Measurements from ENCODE around the gene DGKI. TPM values are rescaled to one million over a fixed set of nuclear protein-coding genes. Genes with fewer than 3 reads are reported as not detected.

The DGKI gene
- total and polyA plus RNA-seq, 9 of the 15 experiments (the other 6 are each of a cell fraction or from before 2014, with no cell fraction given): 0.11 to 0.54 (median 0.15) TPM; not detected in 5

DNA sequence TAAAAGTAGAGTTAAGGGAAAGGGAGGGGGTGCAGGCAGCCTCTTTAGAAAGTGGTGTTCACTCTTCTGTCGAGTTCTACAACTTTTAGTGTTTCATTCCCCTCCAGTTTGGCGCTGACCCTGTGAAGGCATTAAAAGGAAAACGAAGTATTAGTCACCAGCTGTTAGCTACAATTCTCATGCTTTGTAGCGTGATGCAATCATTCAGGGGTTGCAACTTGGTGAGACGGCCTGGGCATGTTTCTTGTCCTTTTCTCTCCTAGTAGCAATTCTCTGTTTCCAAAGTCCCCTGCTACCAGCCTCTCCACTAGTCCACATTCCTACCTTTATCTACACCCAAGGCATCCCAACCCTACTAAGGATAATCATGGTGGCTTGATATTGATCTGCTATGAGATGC is 33.7 kb upstream of the DGKI start:
- intact Hi-C loops (cut with micrococcal nuclease): no loop called here

DNA sequence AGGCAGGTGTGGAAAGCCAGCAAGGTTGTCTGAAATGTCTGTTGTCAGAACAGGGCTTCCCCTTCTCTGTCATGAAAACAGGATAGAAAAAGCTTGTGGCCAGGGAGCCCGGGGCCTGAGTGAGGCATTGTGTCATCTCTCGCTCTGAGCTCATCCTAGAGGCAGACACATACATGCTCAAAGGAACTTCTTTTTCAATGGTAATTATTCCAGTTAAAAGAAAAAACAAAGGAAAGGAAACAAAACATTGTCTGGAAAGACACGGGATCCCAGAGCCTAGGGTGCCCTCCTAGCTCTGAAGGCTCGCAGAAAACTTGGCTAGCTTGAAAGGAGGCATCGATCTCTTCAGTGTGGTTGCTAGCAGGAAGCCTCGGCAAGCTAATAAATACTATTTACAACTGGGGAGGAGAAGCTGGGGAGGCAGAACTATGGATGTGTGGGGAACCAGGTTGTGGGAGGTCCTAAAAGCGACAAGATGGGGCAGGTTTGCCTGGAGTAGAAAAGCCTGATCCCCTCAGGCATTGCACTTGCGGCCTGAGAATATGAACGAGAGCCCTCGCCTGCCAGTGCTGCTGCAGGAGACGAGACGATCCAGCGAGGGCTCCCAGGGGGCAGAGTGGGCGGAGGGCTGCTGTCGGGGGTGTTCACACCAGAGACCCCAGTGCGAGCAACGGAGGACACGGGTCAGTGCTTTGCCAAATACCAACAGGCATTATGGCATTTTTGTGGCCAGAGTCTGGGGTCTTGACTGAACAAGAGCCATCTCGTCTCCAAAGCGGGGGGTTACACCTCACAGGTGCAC is 32.8 kb upstream of the DGKI start:
- Histone ChIP-seq H3K4me3 (no peak overlapping the region), H2AFZ (ENCODE audit: low read depth, low read length) (no peak overlapping the region), H4K20me1 (replicated peaks; ENCODE audit: control insufficient read depth, insufficient read depth, low read length) (no peaks in the 10 kb centered on the region), H3K27me3 (ENCODE audit: control insufficient read depth in 2 of 2, insufficient read depth in 2 of 2, low read length in 2 of 2) (no peaks in the 10 kb centered on the region), H3K79me2 (ENCODE audit: control insufficient read depth, insufficient read depth, low read length) (no peaks in the 10 kb centered on the region), H3K4me2 (ENCODE audit: insufficient read depth, low read length) (no peak overlapping the region), H3K9me3 (replicated peaks; ENCODE audit: control insufficient read depth, insufficient read depth, low read depth, low read length) (no peaks in the 10 kb centered on the region), H3K9ac (ENCODE audit: insufficient read depth in 1 of 2, low read depth in 2 of 2, low read length in 2 of 2) (no peak overlapping the region; a peak in 1 of 4 replicates), H3K36me3 (ENCODE audit: control insufficient read depth, insufficient read depth, low read length) (peaks cover 87% of the 10 kb centered on the region), H3K9me1 (ENCODE audit: control insufficient read depth, insufficient read depth, low read length) (peaks cover 3% of the 10 kb centered on the region), H3K27ac (ENCODE audit: extremely low read depth, low read depth, low read length) (peak overlapping the region; percentile 2; the same call in 2 of the 3 replicates), H3K4me1 (replicated peaks in 1 of 2; ENCODE audit: control insufficient read depth in 2 of 2, insufficient read depth in 2 of 2, low read length in 2 of 2) (peaks cover 13 to 28% of the 10 kb centered on the region in 2 experiments; a peak in 4 of 5 replicates)
- ATAC-seq: no peak
- CTCF ChIA-PET (ENCODE audit: low intra/inter-chr PET ratio): no interaction called here
- BruUV-seq (replicated peaks): no TSS peak
- 95% methylated on average over 20 of the region's 20 CpGs for whole genome bisulfite sequencing (ENCODE audit: insufficient coverage, low coverage, missing lambda C conversion rate)
- intact Hi-C loops (cut with micrococcal nuclease): no loop called here
- in situ Hi-C loops (cut with MboI): no loop called here
- POLR2A ChIA-PET: interaction anchor here (0.8 to 0.9 kb wide), 2 partner anchors 27 to 134 kb away, joined by 3 read pairs; no protein-coding TSS in a partner anchor
- DNase-seq (ENCODE audit: extremely low read depth in 1 of 4, low spot score in 3 of 4): no peak
- FAIRE-seq: no peak
- TF ChIP-seq E2F3 (CRISPR knock-in tag; IDR thresholded peaks at IDR 0.05): no peak
- no peak for TF ChIP-seq BDP1 (IDR thresholded peaks at IDR 0.05; ENCODE audit: insufficient read depth, insufficient read length)
- 0 out of 2 replicates have a peak, but pooled peaks have one; percentile 35 for TF ChIP-seq ZC3H4 (CRISPR knock-in tag; IDR thresholded peaks at IDR 0.05; ENCODE audit: borderline replicate concordance)
- TF ChIP-seq MYBL2 (IDR thresholded peaks at IDR 0.05; ENCODE audit: low read depth): no peak
- TF ChIP-seq MYBL2 (CRISPR knock-in tag; IDR thresholded peaks at IDR 0.05; ENCODE audit: borderline replicate concordance): no peak
- peak; percentile 33; the same call in 1 of the 2 replicates for TF ChIP-seq POLR2G (IDR thresholded peaks at IDR 0.05; ENCODE audit: low read depth, low read length)
- TF ChIP-seq HLTF (IDR thresholded peaks at IDR 0.05): no peak
- no peak for TF ChIP-seq ZNF511 (CRISPR knock-in tag; IDR thresholded peaks at IDR 0.05)
- no peak for TF ChIP-seq THAP12 (CRISPR knock-in tag; IDR thresholded peaks at IDR 0.05)
- TF ChIP-seq SNRNP70 (optimal IDR thresholded peaks at IDR 0.05; ENCODE audit: low read depth, low read length): no peak

More for the DNA sequence above, 33.7 kb upstream of the DGKI start:
- DNase-seq (ENCODE audit: extremely low read depth in 1 of 4, low spot score in 3 of 4) (no peak), FAIRE-seq (no peak), ATAC-seq (no peak)
- Histone ChIP-seq H3K27me3 (ENCODE audit: control insufficient read depth in 2 of 2, insufficient read depth in 2 of 2, low read length in 2 of 2) (no peaks in the 10 kb centered on the region), H3K9ac (ENCODE audit: insufficient read depth in 1 of 2, low read depth in 2 of 2, low read length in 2 of 2) (no peak overlapping the region), H3K4me3 (no peak overlapping the region), H2AFZ (ENCODE audit: low read depth, low read length) (no peak overlapping the region), H3K9me3 (replicated peaks; ENCODE audit: control insufficient read depth, insufficient read depth, low read depth, low read length) (no peaks in the 10 kb centered on the region), H3K9me1 (ENCODE audit: control insufficient read depth, insufficient read depth, low read length) (peaks cover 3% of the 10 kb centered on the region), H3K79me2 (ENCODE audit: control insufficient read depth, insufficient read depth, low read length) (no peaks in the 10 kb centered on the region), H3K4me2 (ENCODE audit: insufficient read depth, low read length) (no peak overlapping the region), H3K36me3 (ENCODE audit: control insufficient read depth, insufficient read depth, low read length) (peaks cover 91% of the 10 kb centered on the region), H4K20me1 (replicated peaks; ENCODE audit: control insufficient read depth, insufficient read depth, low read length) (no peaks in the 10 kb centered on the region), H3K4me1 (replicated peaks in 1 of 2; ENCODE audit: control insufficient read depth in 2 of 2, insufficient read depth in 2 of 2, low read length in 2 of 2) (peaks cover 13 to 28% of the 10 kb centered on the region in 2 experiments; a peak in 4 of 5 replicates), H3K27ac (ENCODE audit: extremely low read depth, low read depth, low read length) (no peak overlapping the region)
- CTCF ChIA-PET (ENCODE audit: low intra/inter-chr PET ratio): no interaction called here
- in situ Hi-C loops (cut with MboI): no loop called here
- no TSS peak for BruUV-seq (replicated peaks)
- WGBS (ENCODE audit: insufficient coverage, low coverage, missing lambda C conversion rate): 77% methylated on average over 5 of the region's 5 CpGs
- TF ChIP-seq ZNF77 (CRISPR knock-in tag; IDR thresholded peaks at IDR 0.05) (no peak), CEBPG (CRISPR knock-in tag; IDR thresholded peaks at IDR 0.05) (no peak), CEBPG (tag; conservative IDR thresholded peaks at IDR 0.05 in 1 of 2, IDR thresholded peaks at IDR 0.05 in 1 of 2) (peak in 1 of 2 experiments; percentile 26; a peak in 1 of 4 replicates)
- POLR2A ChIA-PET: no interaction called here
